WTC11 (cell line): ENCODE data around the gene MAN1A2. TPM values are rescaled to one million over a fixed set of nuclear protein-coding genes. Genes with fewer than 3 reads are reported as not detected.

ENCODE experiments used
- ATAC-seq: fragments of 200-7000 bp; cut with Tn5 transposase; 2 replicates; pipeline ENCODE4 v1.10.0; 2021; ENCODE audit warnings: mild to moderate bottlenecking, moderate library complexity
- CTCF ChIA-PET: fragments of 300-600 bp; sonication (Branson Sonifier 250); formaldehyde crosslinking; loops from one replicate; lab custom pipeline; 2021; ENCODE audit warnings: antibody characterized with exemption; lab: Charles Lee
- POLR2A ChIA-PET: fragments of 350-600 bp; sonication (Branson Sonifier 250); formaldehyde crosslinking; loops from one replicate; lab custom pipeline; 2021; ENCODE audit warnings: antibody characterized with exemption; lab: Charles Lee
- DNase-seq: peaks from one replicate; pipeline ENCODE4 v3.0.0; 2021; ENCODE audit warnings: low spot score
- H3K27ac Mint-ChIP-seq: 2 replicates; pipeline ENCODE4 v1.8.0; 2021; ENCODE audit warnings: mixed read lengths
- H3K27me3 Mint-ChIP-seq: 2 replicates; pipeline ENCODE4 v1.8.0; 2021; ENCODE audit warnings: low read depth, mild to moderate bottlenecking, moderate library complexity, mixed read lengths
- H3K36me3 Mint-ChIP-seq: 2 replicates; pipeline ENCODE4 v1.8.0; 2021; ENCODE audit warnings: mixed read lengths
- H3K4me1 Mint-ChIP-seq: 2 replicates; pipeline ENCODE4 v1.8.0; 2022; ENCODE audit warnings: mixed read lengths
- H3K4me3 Mint-ChIP-seq: 2 replicates; pipeline ENCODE4 v1.8.0; 2021; ENCODE audit warnings: mild to moderate bottlenecking, moderate library complexity, mixed read lengths
- H3K9me3 Mint-ChIP-seq: 2 replicates; pipeline ENCODE4 v1.8.0; 2021; ENCODE audit warnings: mixed read lengths
- FOXP1 ChIP-seq: sonication (generic); formaldehyde crosslinking; IDR thresholded peaks from 2 replicates; pipeline ENCODE4 v1.8.0; 2022; ENCODE audit warnings: missing genetic modification reagents, mild to moderate bottlenecking, moderate library complexity, borderline replicate concordance
- KAT7 ChIP-seq: sonication (generic); formaldehyde crosslinking; IDR thresholded peaks from 2 replicates; pipeline ENCODE4 v1.8.1; 2023; ENCODE audit warnings: missing genetic modification reagents, mild to moderate bottlenecking, borderline replicate concordance
- PRRX2 ChIP-seq: fragments of 250-450 bp; sonication (Bioruptor Pico); IDR thresholded peaks from 2 replicates; pipeline ENCODE4 v1.8.0; 2021; ENCODE audit warnings: mild to moderate bottlenecking
- RELA ChIP-seq: sonication (generic); formaldehyde crosslinking; IDR thresholded peaks from 2 replicates; pipeline ENCODE4 v1.8.1; 2022; ENCODE audit warnings: missing genetic modification reagents, mild to moderate bottlenecking, borderline replicate concordance
- ZNF138 ChIP-seq: sonication (generic); formaldehyde crosslinking; conservative IDR thresholded peaks from 2 replicates; pipeline ENCODE4 v1.8.1; 2022; ENCODE audit warnings: mild to moderate bottlenecking, moderate library complexity, missing genetic modification reagents
- ZNF219 ChIP-seq: sonication (generic); formaldehyde crosslinking; IDR thresholded peaks from 2 replicates; pipeline ENCODE4 v1.8.0; 2023; ENCODE audit warnings: missing genetic modification reagents, mild to moderate bottlenecking, borderline replicate concordance
- ZNF396 ChIP-seq: fragments of 250-450 bp; sonication (Bioruptor Pico); IDR thresholded peaks from 2 replicates; pipeline ENCODE4 v1.8.0; 2021; ENCODE audit warnings: mild to moderate bottlenecking, moderate library complexity, borderline replicate concordance
- ZNF671 ChIP-seq: fragments of 250-450 bp; sonication (Bioruptor Pico); IDR thresholded peaks from 2 replicates; pipeline ENCODE4 v1.8.0; 2021; ENCODE audit warnings: mild to moderate bottlenecking
- total RNA-seq: library from RNA; stranded (reverse); gene quantifications from 3 replicates; pipeline ENCODE4 v1.2.3, GENCODE V29; 2021
- TF ChIP-seq, protein P1 (sequence below): fragments of 250-450 bp; sonication (Bioruptor Pico); IDR thresholded peaks from 2 replicates; pipeline ENCODE4 v1.9.0; 2021; ENCODE audit warnings: mild to moderate bottlenecking, borderline replicate concordance
- TF ChIP-seq, protein P2 (sequence below): sonication (generic); formaldehyde crosslinking; IDR thresholded peaks from 2 replicates; pipeline ENCODE4 v1.8.1; 2023; ENCODE audit warnings: mild to moderate bottlenecking, missing genetic modification reagents
- TF ChIP-seq, protein P3 (sequence below): sonication (generic); formaldehyde crosslinking; IDR thresholded peaks from 2 replicates; pipeline ENCODE4 v1.8.1; 2023; ENCODE audit warnings: mild to moderate bottlenecking, missing genetic modification reagents, moderate library complexity
- TF ChIP-seq, protein P4 (sequence below): sonication (generic); formaldehyde crosslinking; IDR thresholded peaks from 2 replicates; pipeline ENCODE4 v1.8.1; 2022; ENCODE audit warnings: mild to moderate bottlenecking, moderate library complexity, missing genetic modification reagents
- TF ChIP-seq, protein P5 (sequence below): sonication (generic); formaldehyde crosslinking; IDR thresholded peaks from 2 replicates; pipeline ENCODE4 v1.8.0; 2022; ENCODE audit warnings: mild to moderate bottlenecking, missing genetic modification reagents
- TF ChIP-seq, protein P6 (sequence below): sonication (generic); formaldehyde crosslinking; conservative IDR thresholded peaks from 2 replicates; pipeline ENCODE4 v1.8.1; 2022; ENCODE audit warnings: mild to moderate bottlenecking, missing genetic modification reagents
- TF ChIP-seq, protein P7 (sequence below): sonication (generic); formaldehyde crosslinking; IDR thresholded peaks from 2 replicates; pipeline ENCODE4 v1.8.1; 2023; ENCODE audit warnings: mild to moderate bottlenecking, missing genetic modification reagents
- TF ChIP-seq, protein P8 (sequence below): sonication (generic); formaldehyde crosslinking; IDR thresholded peaks from 2 replicates; pipeline ENCODE4 v1.8.1; 2022; ENCODE audit warnings: missing genetic modification reagents, borderline replicate concordance

Gene MAN1A2
- total RNA-seq, 1 experiment from 2014 or later: 16.0 TPM

DNA sequence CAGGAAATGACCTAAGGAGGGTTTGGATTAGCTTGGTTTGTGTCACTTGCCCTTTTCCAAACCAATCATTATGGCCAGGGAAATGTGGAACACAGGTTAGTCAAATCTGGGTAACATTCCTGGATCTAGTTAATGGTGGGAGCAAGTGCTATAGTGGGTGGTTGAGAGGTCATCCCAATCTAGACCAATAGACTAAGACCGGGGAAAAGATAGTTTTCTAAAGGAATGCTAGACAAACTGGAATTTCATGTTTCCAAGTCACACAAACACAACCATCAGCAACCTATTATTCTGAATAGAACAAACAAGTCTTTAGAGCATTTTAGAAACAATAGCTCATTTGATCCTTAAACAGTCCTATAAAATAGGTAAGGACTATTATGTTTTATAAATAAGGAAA lies 4.3 kb upstream of the MAN1A2 start:
- ChIA-PET CTCF (interaction anchor here (0.5 to 1.5 kb wide), 2 partner anchors 78 to 111 kb away, joined by 3 read pairs; no protein-coding TSS in a partner anchor), POLR2A (no interaction called here)
- Mint-ChIP-seq H3K4me1 (peaks cover 30% of the 10 kb centered on the region), H3K27ac (no peak overlapping the region), H3K27me3 (peaks cover 7% of the 10 kb centered on the region), H3K36me3 (peaks cover 3% of the 10 kb centered on the region; the same call in 1 of the 2 replicates), H3K4me3 (no peak overlapping the region), H3K9me3 (peaks cover 8% of the 10 kb centered on the region)
- no peak for ATAC-seq
- no peak for DNase-seq
- TF ChIP-seq PRRX2 (CRISPR knock-in tag) (no peak), FOXP1 (no peak), ZNF396 (no peak), ZNF671 (no peak)
- TF ChIP-seq, protein P1, sequence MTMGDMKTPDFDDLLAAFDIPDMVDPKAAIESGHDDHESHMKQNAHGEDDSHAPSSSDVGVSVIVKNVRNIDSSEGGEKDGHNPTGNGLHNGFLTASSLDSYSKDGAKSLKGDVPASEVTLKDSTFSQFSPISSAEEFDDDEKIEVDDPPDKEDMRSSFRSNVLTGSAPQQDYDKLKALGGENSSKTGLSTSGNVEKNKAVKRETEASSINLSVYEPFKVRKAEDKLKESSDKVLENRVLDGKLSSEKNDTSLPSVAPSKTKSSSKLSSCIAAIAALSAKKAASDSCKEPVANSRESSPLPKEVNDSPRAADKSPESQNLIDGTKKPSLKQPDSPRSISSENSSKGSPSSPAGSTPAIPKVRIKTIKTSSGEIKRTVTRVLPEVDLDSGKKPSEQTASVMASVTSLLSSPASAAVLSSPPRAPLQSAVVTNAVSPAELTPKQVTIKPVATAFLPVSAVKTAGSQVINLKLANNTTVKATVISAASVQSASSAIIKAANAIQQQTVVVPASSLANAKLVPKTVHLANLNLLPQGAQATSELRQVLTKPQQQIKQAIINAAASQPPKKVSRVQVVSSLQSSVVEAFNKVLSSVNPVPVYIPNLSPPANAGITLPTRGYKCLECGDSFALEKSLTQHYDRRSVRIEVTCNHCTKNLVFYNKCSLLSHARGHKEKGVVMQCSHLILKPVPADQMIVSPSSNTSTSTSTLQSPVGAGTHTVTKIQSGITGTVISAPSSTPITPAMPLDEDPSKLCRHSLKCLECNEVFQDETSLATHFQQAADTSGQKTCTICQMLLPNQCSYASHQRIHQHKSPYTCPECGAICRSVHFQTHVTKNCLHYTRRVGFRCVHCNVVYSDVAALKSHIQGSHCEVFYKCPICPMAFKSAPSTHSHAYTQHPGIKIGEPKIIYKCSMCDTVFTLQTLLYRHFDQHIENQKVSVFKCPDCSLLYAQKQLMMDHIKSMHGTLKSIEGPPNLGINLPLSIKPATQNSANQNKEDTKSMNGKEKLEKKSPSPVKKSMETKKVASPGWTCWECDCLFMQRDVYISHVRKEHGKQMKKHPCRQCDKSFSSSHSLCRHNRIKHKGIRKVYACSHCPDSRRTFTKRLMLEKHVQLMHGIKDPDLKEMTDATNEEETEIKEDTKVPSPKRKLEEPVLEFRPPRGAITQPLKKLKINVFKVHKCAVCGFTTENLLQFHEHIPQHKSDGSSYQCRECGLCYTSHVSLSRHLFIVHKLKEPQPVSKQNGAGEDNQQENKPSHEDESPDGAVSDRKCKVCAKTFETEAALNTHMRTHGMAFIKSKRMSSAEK (CRISPR knock-in tag): no peak
- TF ChIP-seq, protein P2, sequence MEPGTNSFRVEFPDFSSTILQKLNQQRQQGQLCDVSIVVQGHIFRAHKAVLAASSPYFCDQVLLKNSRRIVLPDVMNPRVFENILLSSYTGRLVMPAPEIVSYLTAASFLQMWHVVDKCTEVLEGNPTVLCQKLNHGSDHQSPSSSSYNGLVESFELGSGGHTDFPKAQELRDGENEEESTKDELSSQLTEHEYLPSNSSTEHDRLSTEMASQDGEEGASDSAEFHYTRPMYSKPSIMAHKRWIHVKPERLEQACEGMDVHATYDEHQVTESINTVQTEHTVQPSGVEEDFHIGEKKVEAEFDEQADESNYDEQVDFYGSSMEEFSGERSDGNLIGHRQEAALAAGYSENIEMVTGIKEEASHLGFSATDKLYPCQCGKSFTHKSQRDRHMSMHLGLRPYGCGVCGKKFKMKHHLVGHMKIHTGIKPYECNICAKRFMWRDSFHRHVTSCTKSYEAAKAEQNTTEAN: no peak
- TF ChIP-seq, protein P3, sequence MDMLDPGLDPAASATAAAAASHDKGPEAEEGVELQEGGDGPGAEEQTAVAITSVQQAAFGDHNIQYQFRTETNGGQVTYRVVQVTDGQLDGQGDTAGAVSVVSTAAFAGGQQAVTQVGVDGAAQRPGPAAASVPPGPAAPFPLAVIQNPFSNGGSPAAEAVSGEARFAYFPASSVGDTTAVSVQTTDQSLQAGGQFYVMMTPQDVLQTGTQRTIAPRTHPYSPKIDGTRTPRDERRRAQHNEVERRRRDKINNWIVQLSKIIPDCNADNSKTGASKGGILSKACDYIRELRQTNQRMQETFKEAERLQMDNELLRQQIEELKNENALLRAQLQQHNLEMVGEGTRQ (CRISPR knock-in tag): no peak

DNA sequence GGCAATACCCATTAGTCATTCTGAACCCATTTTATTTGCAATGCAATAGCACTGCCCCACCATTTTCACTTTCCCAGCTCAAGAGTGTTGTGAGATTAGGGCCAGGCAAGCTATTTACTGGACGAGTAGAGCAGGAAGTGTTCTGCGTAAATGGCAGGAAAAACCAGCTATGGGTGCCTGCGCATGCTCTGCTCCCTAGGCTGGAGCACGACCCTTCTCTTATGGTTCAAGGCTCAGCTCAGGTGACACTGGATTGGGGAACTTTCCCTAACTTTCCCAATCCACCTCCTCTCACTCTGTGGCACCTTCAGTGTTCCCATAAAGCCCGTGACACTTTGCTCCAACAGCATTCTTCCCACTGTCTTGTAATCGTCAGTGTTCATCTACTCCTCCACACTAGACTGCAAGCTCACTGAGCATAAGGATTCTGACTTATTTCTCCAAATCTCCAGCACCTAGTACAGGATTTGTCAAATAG lies 3.6 kb upstream of the MAN1A2 start:
- CTCF ChIA-PET: interaction anchor here (0.5 to 1.5 kb wide), 2 partner anchors 79 to 112 kb away, joined by 3 read pairs; no protein-coding TSS in a partner anchor
- no peak overlapping the region for H3K27ac Mint-ChIP-seq
- H3K27me3 Mint-ChIP-seq: peaks cover 10% of the 10 kb centered on the region
- H3K4me1 Mint-ChIP-seq: peaks cover 25% of the 10 kb centered on the region
- H3K9me3 Mint-ChIP-seq: peaks cover 8% of the 10 kb centered on the region
- no peak for ATAC-seq
- H3K36me3 Mint-ChIP-seq: peaks cover 3% of the 10 kb centered on the region; the same call in 1 of the 2 replicates
- H3K4me3 Mint-ChIP-seq: no peak overlapping the region
- no peak for DNase-seq
- POLR2A ChIA-PET: no interaction called here
- TF ChIP-seq, protein P4, sequence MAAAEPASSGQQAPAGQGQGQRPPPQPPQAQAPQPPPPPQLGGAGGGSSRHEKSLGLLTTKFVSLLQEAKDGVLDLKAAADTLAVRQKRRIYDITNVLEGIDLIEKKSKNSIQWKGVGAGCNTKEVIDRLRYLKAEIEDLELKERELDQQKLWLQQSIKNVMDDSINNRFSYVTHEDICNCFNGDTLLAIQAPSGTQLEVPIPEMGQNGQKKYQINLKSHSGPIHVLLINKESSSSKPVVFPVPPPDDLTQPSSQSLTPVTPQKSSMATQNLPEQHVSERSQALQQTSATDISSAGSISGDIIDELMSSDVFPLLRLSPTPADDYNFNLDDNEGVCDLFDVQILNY (CRISPR knock-in tag): no peak
- TF ChIP-seq, protein P5, sequence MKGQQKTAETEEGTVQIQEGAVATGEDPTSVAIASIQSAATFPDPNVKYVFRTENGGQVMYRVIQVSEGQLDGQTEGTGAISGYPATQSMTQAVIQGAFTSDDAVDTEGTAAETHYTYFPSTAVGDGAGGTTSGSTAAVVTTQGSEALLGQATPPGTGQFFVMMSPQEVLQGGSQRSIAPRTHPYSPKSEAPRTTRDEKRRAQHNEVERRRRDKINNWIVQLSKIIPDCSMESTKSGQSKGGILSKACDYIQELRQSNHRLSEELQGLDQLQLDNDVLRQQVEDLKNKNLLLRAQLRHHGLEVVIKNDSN: no peak
- TF ChIP-seq KAT7 (no peak), ZNF219 (no peak), ZNF138 (CRISPR knock-in tag) (no peak), RELA (CRISPR knock-in tag) (no peak)
- TF ChIP-seq, protein P6, sequence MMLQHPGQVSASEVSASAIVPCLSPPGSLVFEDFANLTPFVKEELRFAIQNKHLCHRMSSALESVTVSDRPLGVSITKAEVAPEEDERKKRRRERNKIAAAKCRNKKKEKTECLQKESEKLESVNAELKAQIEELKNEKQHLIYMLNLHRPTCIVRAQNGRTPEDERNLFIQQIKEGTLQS (CRISPR knock-in tag): no peak
- TF ChIP-seq, protein P7, sequence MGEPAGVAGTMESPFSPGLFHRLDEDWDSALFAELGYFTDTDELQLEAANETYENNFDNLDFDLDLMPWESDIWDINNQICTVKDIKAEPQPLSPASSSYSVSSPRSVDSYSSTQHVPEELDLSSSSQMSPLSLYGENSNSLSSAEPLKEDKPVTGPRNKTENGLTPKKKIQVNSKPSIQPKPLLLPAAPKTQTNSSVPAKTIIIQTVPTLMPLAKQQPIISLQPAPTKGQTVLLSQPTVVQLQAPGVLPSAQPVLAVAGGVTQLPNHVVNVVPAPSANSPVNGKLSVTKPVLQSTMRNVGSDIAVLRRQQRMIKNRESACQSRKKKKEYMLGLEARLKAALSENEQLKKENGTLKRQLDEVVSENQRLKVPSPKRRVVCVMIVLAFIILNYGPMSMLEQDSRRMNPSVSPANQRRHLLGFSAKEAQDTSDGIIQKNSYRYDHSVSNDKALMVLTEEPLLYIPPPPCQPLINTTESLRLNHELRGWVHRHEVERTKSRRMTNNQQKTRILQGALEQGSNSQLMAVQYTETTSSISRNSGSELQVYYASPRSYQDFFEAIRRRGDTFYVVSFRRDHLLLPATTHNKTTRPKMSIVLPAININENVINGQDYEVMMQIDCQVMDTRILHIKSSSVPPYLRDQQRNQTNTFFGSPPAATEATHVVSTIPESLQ (CRISPR knock-in tag): no peak
- TF ChIP-seq, protein P2: no peak
- TF ChIP-seq, protein P8, sequence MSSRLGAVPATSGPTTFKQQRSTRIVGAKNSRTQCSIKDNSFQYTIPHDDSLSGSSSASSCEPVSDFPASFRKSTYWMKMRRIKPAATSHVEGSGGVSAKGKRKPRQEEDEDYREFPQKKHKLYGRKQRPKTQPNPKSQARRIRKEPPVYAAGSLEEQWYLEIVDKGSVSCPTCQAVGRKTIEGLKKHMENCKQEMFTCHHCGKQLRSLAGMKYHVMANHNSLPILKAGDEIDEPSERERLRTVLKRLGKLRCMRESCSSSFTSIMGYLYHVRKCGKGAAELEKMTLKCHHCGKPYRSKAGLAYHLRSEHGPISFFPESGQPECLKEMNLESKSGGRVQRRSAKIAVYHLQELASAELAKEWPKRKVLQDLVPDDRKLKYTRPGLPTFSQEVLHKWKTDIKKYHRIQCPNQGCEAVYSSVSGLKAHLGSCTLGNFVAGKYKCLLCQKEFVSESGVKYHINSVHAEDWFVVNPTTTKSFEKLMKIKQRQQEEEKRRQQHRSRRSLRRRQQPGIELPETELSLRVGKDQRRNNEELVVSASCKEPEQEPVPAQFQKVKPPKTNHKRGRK (CRISPR knock-in tag): no peak
